HG03575 (cell line): ENCODE measurements around the gene ASXL1.
"Not testable (repeated sequence)": the region's sequence is repeated elsewhere in the genome, so short reads cannot be mapped to it uniquely, and the experiment has no call there.

Source experiments
- ATAC-seq: cut with Tn5 transposase; IDR thresholded peaks from one replicate; pipeline ENCODE4 v1.9.1; 2021; ENCODE audit not compliant: unreplicated experiment, insufficient number of reproducible peaks, low FRiP score; ENCODE audit errors: extremely low read depth

ASXL1 gene

GRCh38 chr20:32357869-32358631 is at the start of gene ASXL1:
Gene ASXL1, plus strand, starts transcription at chr20:32358331. Its CDS starts 445 bp downstream, at chr20:32358776.
- ATAC-seq = peak; percentile 31

- no peak for ATAC-seq
These were observed 45.3 kb upstream of the ASXL1 start for GRCh38 chr20:32312718-32313424.

GRCh38 chr20:32314768-32315167 is 43.4 kb upstream of the ASXL1 start:
- ATAC-seq = no peak

GRCh38 chr20:32315399-32315798 is 42.7 kb upstream of the ASXL1 start:
- no peak for ATAC-seq

GRCh38 chr20:32315891-32316290 is 42.2 kb upstream of the ASXL1 start:
- ATAC-seq = no peak

- no peak for ATAC-seq
These were observed 41.5 kb upstream of the ASXL1 start for GRCh38 chr20:32316667-32317066.

- ATAC-seq = no peak
These were observed 39.0 kb upstream of the ASXL1 start for GRCh38 chr20:32319100-32319499.

- no peak for ATAC-seq
These were observed 37.8 kb upstream of the ASXL1 start for GRCh38 chr20:32320305-32320704.

GRCh38 chr20:32321390-32321789 is 36.7 kb upstream of the ASXL1 start:
- no peak for ATAC-seq

- ATAC-seq = not testable (repeated sequence)
These were observed 35.9 kb upstream of the ASXL1 start for GRCh38 chr20:32322260-32322659.

GRCh38 chr20:32323761-32324160 is 34.4 kb upstream of the ASXL1 start:
- not testable (repeated sequence) for ATAC-seq

- ATAC-seq = no peak
These were observed 32.2 kb upstream of the ASXL1 start for GRCh38 chr20:32325706-32326503.

- ATAC-seq = no peak
These were observed 31.7 kb upstream of the ASXL1 start for GRCh38 chr20:32326504-32326845.

- ATAC-seq = no peak
These were observed 30.9 kb upstream of the ASXL1 start for GRCh38 chr20:32327087-32327681.

- ATAC-seq = no peak
These were observed 28.1 kb upstream of the ASXL1 start for GRCh38 chr20:32329817-32330554.

GRCh38 chr20:32330555-32330897 is 27.6 kb upstream of the ASXL1 start:
- ATAC-seq = no peak

GRCh38 chr20:32332614-32333013 is 25.5 kb upstream of the ASXL1 start:
- no peak for ATAC-seq

GRCh38 chr20:32333181-32333987 is 24.7 kb upstream of the ASXL1 start:
- peak; percentile 26 for ATAC-seq
